ENCODE measurements around the gene DMRT2.

The DMRT2 gene

DNA sequence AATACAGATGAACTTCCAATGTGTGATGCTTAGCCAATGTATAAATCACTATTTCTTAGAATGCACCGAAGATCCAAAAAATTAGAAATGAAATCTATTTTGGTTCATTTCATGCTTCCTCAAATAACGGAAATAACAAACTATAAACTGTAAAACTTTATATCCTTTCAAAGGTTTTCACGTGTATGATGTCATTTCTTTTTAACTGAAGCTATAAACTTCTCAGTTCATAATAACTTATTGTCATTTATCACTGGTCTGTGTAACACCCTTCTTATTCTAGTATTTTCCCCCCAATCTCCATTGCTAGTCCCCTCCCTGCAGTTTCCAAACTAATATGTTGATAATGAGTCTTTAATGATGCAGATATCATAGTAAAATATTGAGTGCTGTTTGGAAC is 36.4 kb downstream of the DMRT2 start:
- DNase-seq (ENCODE audit: low read depth in 2 of 2, low spot score in 1 of 2) = no peak

DNA sequence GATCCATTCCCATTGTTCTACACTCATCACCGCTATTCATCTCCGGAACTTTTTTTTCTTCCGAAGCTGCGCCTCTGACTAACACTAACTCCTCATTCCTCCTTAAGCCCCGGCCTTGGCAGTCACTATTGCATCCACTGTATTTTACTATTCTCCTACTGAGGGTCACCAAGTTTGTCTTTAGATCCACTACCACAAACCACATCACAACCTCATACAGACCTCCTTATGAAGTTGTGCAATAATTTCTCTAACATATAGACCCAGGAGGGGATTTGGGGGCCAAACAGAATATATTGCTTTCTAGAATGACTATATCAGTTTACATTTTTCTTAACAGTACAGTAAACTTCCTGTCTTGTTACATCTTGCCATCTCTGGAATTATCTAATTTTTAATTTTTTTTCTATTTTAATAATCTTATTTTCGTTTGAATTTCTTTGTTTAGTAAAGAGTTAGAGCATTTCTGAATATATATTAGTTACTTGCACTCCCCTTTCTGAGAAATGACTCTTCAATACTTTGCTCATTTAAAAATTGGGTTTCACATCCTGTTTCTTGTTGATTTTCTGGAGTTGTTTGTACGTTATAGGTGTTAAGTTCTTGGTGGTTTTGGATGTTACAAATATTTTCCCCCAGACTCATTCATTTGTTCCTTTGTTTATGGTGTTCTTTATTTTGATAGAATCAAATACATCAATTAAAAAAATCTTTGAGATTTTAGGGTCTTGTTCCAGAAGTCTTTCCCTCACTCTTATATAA is 37.1 kb downstream of the DMRT2 start:
- no peak for DNase-seq (ENCODE audit: low read depth in 2 of 2, low spot score in 1 of 2)

DNA sequence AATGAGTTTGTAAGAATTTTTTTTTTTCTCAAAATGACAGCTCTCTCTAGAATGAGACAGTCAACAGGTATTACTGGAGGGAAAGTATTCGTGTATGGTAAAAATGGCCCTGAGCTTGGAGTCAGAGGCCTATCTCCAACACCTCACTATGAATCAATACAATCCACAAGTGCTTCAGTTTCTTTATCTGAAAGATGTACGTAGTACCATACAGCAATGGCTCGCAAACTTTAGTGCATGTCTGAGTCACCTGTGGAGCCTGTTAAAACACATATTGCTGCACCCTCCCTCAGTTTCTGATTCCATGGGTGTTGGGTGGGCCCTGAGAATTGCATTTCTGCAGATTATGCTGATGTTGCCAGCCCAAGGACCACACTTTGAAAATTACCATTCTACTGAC is 44.6 kb downstream of the DMRT2 start:
- no peak for DNase-seq (ENCODE audit: low read depth in 2 of 2, low spot score in 1 of 2)

DNA sequence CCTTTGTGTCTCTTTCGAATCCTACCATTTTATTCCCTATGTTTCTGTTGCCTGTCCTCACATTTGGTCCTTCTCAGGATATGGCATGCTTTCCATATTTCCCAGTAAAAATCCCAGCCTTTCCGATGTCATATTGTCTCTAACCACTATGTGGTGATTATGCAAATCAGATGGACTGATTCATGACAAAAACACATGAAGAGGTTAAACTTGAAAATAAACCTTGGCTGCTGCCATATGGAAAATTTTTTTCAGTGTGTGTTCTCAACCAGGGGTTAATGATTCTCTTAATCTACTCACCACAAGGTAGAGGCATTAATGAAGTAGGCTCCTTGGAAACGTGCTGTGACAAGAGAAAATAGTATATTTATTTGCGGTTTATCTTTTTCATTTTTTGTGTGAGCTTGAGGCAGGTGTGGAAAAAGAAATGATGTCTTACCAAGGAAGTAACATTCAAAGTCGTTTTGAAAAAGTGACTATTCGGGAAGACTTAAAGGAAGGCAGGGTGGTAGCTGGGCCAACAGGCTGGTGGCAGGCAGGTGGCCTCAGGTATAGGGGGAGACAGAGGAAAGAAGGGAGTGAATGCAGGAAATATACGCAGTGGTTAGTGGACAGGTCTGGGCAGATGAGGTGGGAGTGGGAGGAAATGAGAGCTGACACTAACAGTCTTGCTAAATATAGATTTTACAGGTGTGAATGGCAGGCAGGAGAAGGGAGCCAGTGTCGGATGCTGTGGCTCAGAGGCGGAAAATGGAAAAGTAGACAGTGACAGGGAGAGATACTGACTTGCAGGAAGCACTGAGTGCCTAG is 46.2 kb downstream of the DMRT2 start:
- no peak for DNase-seq (ENCODE audit: low read depth in 2 of 2, low spot score in 1 of 2)

DNA sequence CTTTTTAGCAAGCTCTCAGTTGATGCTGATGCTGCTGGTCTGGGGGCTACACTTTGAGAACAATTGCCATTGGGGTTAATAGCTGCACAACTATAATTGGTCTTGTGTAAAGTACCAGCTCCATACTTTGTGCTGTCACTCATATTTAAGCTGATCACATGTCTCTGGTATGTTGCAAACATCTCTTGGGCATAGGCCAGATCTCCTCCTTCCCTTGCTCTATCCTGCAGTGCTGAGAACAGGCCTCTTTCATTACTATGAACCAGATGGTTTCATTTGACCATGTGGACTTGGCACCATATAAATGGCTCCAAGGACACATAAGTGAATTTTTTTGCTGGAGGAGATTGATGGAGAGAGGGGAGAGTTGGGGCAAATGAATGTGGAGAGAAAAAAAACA is 48.4 kb downstream of the DMRT2 start:
- no peak for DNase-seq (ENCODE audit: low read depth in 2 of 2, low spot score in 1 of 2)

DNA sequence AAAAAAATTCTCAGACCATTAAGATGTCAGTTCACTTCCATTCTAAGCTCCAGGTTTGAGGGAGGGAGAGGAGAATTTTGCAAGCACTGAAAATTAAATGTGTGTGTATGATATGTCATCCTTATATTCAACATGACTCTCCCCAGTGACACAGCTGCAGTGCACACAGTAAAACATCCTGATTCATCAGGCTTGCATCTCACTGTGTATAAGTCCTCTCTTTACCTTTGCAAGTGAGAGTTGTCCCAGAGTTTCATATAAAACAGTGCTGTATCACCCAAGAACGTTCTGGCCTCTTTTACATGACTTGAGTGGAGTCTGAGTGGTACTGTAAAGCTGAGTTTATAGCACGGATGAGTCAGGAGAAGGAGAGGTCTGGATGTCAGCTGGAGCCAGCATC is 50.0 kb downstream of the DMRT2 start:
- no peak for DNase-seq (ENCODE audit: low read depth in 2 of 2, low spot score in 1 of 2)

DNA sequence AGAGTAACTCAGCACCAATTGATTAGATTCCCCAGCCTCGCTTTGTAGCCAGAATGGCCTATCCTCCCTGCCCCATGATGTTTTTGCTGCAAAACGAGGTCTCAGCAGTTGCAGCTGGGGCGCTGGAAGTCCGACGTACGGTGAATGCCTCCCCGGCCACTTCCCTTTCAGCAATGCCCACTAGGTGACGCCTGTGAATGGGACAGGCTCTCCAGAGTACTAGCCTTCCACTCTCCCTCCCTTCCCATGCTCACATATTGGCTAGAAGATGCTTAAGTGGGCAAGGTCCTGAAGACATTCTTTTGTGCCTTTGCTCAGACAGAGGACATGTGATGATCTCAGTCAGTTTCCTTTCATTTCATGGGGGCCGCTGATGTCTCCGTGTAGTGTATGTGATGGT is 50.8 kb downstream of the DMRT2 start:
- no peak for DNase-seq (ENCODE audit: low read depth in 2 of 2, low spot score in 1 of 2)

DNA sequence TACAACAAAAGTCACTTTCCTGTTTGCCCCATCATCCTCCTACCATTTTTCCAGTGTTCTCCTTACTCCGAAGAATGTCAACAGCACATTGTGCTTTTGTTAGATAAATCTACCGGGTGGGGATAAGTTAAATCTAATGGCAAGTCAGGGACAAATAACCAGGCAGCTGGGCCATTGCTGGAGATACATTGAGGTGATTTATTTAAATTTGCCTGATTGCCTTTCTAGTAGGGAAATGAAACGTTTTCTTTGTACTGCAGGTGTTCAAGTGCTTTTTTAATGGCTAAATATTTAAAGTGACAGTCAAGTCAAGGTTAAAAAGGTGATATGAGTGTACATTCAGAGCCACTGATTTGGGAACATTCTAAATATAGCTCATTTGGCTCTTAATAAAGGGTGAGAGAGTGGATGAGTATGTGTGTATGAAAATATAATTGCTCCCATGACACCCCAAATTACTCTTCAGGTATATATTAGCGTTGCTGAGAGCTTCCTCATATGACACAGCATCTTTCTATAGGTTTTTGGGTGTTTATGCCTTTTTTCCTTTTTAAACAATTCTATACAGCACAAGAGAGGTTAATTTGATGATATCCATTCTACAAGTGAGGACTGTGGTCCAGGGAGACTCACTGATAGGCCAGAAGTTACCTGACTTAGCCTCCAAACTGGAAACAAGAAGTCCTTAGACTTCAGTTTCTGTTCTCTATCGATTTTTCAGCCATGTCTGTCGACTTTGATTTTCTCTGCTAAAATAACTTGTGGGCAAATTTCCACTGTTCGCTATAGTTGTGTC is 51.9 kb downstream of the DMRT2 start:
- no peak for DNase-seq (ENCODE audit: low read depth in 2 of 2, low spot score in 1 of 2)

DNA sequence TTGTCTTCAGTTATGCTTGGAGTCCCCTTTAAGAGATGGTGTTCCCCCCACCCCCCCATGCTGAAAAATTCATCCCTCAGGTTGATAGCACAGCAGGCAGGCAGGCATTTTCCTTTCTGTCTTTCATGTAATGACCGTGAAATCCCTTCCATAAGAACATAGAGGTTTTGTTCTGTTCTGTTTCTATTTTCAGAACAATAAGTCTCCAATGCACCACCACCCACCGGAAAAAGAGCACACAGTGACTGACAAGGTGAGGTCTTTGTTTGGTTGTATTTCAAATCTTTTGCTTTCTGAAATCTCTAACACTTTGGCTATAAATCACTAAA is 52.4 kb downstream of the DMRT2 start:
- DNase-seq (ENCODE audit: low read depth in 2 of 2, low spot score in 1 of 2) = no peak

Data from stimulated activated CD8-positive, alpha-beta memory T cell treated with anti-CD3 and anti-CD28 coated beads, Interleukin-4, amount 100 ng/mL, for 4 hours (primary cell).